Stimulated activated CD8-positive, alpha-beta memory T cell treated with anti-CD3 and anti-CD28 coated beads, Interleukin-7, amount 100 ng/mL, for 1 hour (primary cell): ENCODE data around the gene BORCS5.
"Not testable (repeated sequence)": the region's sequence is repeated elsewhere in the genome, so short reads cannot be mapped to it uniquely, and the experiment has no call there.

ENCODE experiments used
- DNase-seq, 2 donors: peaks; one replicate each; pipeline ENCODE4 v3.0.0-alpha.2; 2020; ENCODE audit warnings: low read depth in 2 of 2

Gene BORCS5

GRCh38 chr12:12460935-12461922, 104.4 kb downstream of the BORCS5 start:
- DNase-seq = no peak

- DNase-seq = no peak
Observed at GRCh38 chr12:12461923-12462315, 105.0 kb downstream of the BORCS5 start.

- DNase-seq = no peak
Observed at GRCh38 chr12:12465522-12465921, 108.6 kb downstream of the BORCS5 start.

GRCh38 chr12:12466157-12466556, 109.3 kb downstream of the BORCS5 start:
- no peak for DNase-seq

- DNase-seq = no peak
Observed at GRCh38 chr12:12467264-12467663, 110.4 kb downstream of the BORCS5 start.

- DNase-seq = no peak
Observed at GRCh38 chr12:12467688-12468261, 110.9 kb downstream of the BORCS5 start.

- no peak for DNase-seq
Observed at GRCh38 chr12:12468575-12468974, 111.7 kb downstream of the BORCS5 start.

- no peak for DNase-seq
Observed at GRCh38 chr12:12469386-12469785, 112.5 kb downstream of the BORCS5 start.

GRCh38 chr12:12470751-12471306, 114.0 kb downstream of the BORCS5 start:
- no peak for DNase-seq

- not testable (repeated sequence) for DNase-seq
Observed at GRCh38 chr12:12471982-12472961, 115.4 kb downstream of the BORCS5 start.

GRCh38 chr12:12473223-12473622, 116.3 kb downstream of the BORCS5 start:
- no peak for DNase-seq

- no peak for DNase-seq
Observed at GRCh38 chr12:12474471-12474928, 117.6 kb downstream of the BORCS5 start.

- no peak for DNase-seq
Observed at GRCh38 chr12:12474931-12475795, 118.3 kb downstream of the BORCS5 start.

- no peak for DNase-seq
Observed at GRCh38 chr12:12476857-12477531, 120.1 kb downstream of the BORCS5 start.

- no peak for DNase-seq
Observed at GRCh38 chr12:12477532-12477890, 120.6 kb downstream of the BORCS5 start.

GRCh38 chr12:12480074-12480473, 123.2 kb downstream of the BORCS5 start:
- no peak for DNase-seq

- DNase-seq = no peak
Observed at GRCh38 chr12:12481631-12482030, 124.8 kb downstream of the BORCS5 start.

GRCh38 chr12:12482150-12482761, 125.4 kb downstream of the BORCS5 start:
- no peak for DNase-seq

- no peak for DNase-seq
Observed at GRCh38 chr12:12482959-12483358, 126.1 kb downstream of the BORCS5 start.

GRCh38 chr12:12483438-12483837, 126.6 kb downstream of the BORCS5 start:
- no peak for DNase-seq
